ENCODE measurements around the gene EXOC3.

EXOC3 gene

GRCh38 chr5:489689-490080 lies 46.7 kb downstream of the EXOC3 start:
- no peak for DNase-seq

GRCh38 chr5:490116-491106 lies 47.4 kb downstream of the EXOC3 start:
- DNase-seq: no peak

GRCh38 chr5:491119-491855 lies 48.3 kb downstream of the EXOC3 start:
- DNase-seq: no peak

GRCh38 chr5:491856-492155 lies 48.8 kb downstream of the EXOC3 start:
- DNase-seq: no peak

GRCh38 chr5:492314-492893 lies 49.4 kb downstream of the EXOC3 start:
- no peak for DNase-seq

- DNase-seq: no peak
These were observed 50.2 kb downstream of the EXOC3 start for GRCh38 chr5:493119-493701.

GRCh38 chr5:493758-494157 lies 50.8 kb downstream of the EXOC3 start:
- DNase-seq: no peak

GRCh38 chr5:494667-495255 lies 51.8 kb downstream of the EXOC3 start:
- no peak for DNase-seq

- no peak for DNase-seq
These were observed 53.1 kb downstream of the EXOC3 start for GRCh38 chr5:496028-496427.

GRCh38 chr5:497090-497700 lies 54.2 kb downstream of the EXOC3 start:
- no peak for DNase-seq

- no peak for DNase-seq
These were observed 55.0 kb downstream of the EXOC3 start for GRCh38 chr5:497871-498509.

GRCh38 chr5:499233-500209 lies 56.5 kb downstream of the EXOC3 start:
- no peak for DNase-seq

- DNase-seq: no peak
These were observed 57.5 kb downstream of the EXOC3 start for GRCh38 chr5:500491-500890.

GRCh38 chr5:501105-501830 lies 58.3 kb downstream of the EXOC3 start:
- DNase-seq: no peak

GRCh38 chr5:501831-502184 lies 58.8 kb downstream of the EXOC3 start:
- no peak for DNase-seq

- DNase-seq: no peak
These were observed 59.5 kb downstream of the EXOC3 start for GRCh38 chr5:502325-503079.

- no peak for DNase-seq
These were observed 61.6 kb downstream of the EXOC3 start for GRCh38 chr5:504326-505154.

GRCh38 chr5:505951-506525 lies 63.1 kb downstream of the EXOC3 start:
- no peak for DNase-seq
